GM11168 (cell line): ENCODE measurements around the gene FXYD7.
"Not testable (repeated sequence)": the region's sequence is repeated elsewhere in the genome, so short reads cannot be mapped to it uniquely, and the experiment has no call there.

ENCODE experiments used
- in situ Hi-C: fragments of 300-500 bp; cut with MboI; formaldehyde crosslinking; loops from one replicate; pipeline ENCODE4 v1.12.0; 2022; ENCODE audit warnings: low sequenced_read_pairs; ENCODE audit not compliant: unreplicated experiment

Gene FXYD7

DNA sequence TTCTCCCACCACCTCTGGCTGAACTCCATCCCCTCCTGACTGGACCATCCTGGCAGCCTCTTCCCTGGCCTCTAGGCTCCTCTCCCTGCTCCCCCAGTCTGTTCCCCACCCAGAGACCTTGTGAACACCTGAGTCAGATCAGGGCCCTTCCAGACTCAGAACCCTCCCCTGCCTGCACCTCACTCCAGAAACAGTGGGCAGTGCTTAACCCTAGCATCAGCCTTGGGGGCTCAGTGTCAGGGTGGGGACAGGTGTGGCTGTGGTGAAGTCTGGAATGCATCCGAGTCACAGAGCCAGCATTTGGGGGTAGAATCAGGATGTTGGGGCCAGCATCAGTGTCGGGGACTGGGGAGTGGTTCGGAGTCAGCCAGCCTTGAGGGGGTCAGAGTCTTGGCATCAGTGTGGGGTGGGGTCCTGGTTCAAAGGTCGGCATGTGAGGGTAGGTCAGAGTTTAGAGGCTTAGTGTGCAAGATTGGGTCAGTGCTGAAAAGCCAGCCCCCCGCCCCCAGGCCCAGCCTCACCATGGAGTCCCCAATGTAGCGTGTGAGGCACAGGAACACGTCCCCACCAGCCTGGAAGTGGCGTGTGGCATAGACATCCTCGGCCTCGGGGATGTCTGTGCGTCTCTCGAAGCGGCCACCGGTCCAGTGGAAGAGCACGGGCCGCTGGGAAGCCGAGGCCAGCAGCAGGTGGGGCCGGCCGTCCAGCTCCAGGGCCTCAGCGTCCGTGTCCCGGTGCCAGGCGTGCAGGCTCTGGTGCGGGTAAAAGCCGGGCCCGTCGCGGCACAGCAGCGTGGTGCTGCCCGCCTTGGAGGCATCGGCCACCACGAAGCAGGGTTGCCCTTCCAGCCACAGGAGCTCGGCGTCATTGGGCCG is 17.1 kb upstream of the FXYD7 start:
- in situ Hi-C loops: no loop called here

DNA sequence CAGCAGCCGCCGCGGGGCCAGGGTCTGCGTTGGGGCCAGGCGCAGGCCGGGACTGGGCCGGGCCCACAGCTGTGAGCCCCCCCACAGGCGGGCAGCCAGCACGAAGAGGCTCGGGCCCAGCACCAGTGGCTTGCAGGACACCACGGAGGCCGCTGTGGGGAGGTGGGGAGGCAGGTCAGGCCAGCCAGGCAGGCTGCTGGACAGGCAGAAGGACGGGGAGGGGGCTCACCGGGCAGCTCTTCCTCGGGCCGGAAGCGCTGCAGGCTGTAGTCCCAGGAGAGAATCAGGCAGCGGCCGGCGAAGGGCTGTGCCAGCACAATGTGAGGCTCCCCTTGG is 16.5 kb upstream of the FXYD7 start:
- in situ Hi-C loops: no loop called here

- in situ Hi-C loops: no loop called here
Measured at GRCh38 chr19:35127871-35128270, 15.2 kb upstream of the FXYD7 start.

GRCh38 chr19:35128398-35129057 is 14.5 kb upstream of the FXYD7 start:
- in situ Hi-C loops: no loop called here

- in situ Hi-C loops: not testable (repeated sequence)
Measured at GRCh38 chr19:35129724-35130274, 13.3 kb upstream of the FXYD7 start.

DNA sequence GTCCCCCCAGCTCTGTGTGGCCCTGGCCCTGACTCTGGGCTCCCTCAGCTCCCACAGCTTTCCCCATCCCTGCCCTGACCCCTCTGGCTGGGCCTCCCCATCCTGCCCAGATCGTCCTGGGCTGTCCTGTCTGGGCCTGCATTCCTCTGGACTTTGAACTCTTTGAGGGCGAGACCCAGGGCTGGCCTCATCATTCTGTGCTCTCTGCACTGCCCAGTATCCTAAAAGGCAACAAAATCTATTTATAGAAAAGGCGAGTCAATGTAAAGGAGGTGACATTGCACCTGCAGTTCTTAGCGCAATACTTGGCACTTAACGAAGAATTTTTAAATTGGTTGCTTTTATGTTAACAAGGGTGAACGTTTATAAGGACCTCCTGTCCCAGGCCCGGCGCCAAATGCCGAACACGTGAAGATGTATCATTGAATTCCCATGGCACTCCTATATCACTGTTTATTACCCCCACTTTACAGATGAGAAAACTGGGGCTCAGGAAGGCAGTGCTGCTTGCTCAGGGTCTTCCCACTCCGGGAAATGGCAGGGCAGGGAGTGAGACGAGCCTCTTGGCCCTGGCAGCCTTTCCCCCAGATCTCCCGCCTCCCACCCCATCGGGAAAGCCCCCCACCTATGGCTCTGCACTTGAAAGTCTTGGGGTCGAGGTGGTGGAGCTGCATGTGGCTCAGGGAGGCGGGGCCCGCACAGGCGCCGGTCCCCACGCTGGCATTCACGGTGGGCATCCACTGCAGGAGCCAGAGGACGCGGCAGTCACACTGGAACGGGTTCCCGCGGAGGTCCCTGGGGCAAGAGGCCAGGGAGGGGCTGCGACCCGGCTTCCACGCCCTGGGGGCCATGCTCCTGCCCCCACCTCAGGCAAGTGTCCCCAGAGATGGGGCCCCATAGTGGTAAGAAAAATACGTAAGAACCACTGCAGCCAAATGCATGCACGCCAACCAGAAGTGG is 12.0 kb upstream of the FXYD7 start:
- in situ Hi-C loops: no loop called here

- in situ Hi-C loops: no loop called here
Measured at GRCh38 chr19:35132254-35132653, 10.8 kb upstream of the FXYD7 start.

GRCh38 chr19:35133826-35134225 is 9.2 kb upstream of the FXYD7 start:
- in situ Hi-C loops: no loop called here

DNA sequence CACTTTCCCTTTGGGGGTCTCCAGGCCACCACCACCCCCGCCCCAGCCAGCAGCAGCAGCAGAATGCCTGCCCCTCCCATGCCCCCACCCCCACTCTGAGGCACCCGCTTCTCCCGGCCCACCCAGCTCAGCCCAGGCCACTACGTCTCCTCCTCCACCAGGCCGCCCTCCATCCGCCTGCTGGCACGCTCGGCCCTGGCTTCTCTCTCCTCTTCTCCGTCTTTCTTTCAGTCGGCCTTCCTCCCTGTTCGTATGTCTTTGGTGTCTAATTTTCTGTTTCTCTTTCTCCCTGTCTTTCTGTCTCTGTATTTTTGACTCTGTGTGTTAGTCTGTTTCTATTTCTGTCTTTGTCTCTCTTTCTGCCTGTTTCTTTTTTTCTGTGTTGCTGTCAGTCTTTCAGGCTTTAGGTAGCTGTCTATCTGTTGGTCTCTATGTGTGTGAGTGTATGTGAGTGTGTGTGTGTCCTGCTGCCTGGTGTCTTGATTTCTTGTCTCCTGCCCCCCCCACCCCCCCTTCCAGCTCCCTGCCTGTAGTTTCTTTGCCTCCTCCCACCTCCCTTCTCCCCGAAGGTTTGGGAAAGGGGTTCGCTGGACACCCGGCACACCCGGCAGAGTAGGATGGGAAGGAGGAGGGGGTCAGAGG is 8.3 kb upstream of the FXYD7 start, which contains the start of gene LGI4:
TSS of gene LGI4 (minus strand) at position 459 of the 642 bp plus-strand sequence. CDS start at position 80, 379 bp downstream.
- in situ Hi-C loops: no loop called here

GRCh38 chr19:35135389-35135909 is 7.6 kb upstream of the FXYD7 start:
- in situ Hi-C loops: no loop called here

DNA sequence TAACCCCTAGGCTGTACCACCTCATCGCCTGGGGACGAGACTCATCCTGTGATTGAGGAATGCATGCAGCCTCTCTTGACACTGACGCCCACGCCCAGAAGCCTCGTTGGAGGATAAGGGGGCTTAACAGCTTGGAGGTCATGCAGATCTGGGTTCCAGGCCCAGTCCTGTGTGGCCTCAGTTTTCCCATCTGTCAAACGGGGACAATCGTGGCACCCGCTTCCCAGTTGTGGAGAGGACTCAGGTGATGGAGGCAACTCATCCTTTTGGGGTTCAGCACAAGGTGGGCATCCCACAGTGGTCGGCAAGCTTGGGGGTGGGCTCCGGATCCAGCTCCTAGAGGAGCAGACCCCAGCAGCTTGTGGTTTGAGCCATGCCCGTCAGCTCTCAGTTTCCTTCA is 6.8 kb upstream of the FXYD7 start:
- in situ Hi-C loops: no loop called here

GRCh38 chr19:35136977-35137702 is 5.9 kb upstream of the FXYD7 start:
- in situ Hi-C loops: no loop called here

GRCh38 chr19:35138305-35138892 is 4.7 kb upstream of the FXYD7 start, which contains the start of gene FXYD1:
Gene FXYD1, plus strand, starts transcription at chr19:35138824. Its CDS starts 1,256 bp downstream, at chr19:35140080.
- in situ Hi-C loops: no loop called here

DNA sequence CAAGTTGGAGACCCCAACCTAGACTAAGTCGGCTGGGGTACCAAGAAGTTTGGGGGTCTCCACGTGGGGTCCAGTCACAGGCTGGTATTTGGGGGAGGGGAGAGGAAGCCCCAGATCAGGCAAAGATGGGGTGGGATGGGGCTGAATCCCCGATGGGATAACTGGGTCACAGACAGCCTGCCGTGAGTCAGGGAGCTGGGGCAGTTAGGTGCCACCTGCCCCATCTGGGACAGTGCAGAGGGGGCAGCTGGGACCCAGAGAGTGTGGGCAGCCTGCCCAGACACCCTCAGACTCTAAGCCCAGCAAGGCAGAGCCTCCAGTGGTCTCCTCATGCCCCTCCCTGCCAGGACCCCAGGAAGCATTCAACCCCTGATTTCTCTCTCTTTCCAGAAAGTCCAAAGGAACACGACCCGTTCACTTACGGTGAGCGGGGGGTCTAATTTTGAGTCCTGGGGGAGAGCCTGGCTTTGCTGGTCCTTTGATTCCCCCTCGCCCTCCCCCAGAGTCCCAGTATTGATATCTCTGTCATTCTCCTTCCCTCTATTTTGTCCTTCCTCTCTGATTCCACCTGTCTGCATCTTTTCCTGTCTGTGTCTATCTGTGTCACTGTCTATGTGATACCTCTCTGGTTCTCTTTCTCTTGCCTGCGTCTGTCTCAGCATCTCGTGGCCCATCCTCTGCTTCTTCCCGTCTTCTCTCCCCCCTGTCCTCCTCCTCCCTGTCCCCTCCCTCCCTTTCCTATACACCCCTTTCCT is 2.7 kb upstream of the FXYD7 start:
- in situ Hi-C loops: no loop called here

DNA sequence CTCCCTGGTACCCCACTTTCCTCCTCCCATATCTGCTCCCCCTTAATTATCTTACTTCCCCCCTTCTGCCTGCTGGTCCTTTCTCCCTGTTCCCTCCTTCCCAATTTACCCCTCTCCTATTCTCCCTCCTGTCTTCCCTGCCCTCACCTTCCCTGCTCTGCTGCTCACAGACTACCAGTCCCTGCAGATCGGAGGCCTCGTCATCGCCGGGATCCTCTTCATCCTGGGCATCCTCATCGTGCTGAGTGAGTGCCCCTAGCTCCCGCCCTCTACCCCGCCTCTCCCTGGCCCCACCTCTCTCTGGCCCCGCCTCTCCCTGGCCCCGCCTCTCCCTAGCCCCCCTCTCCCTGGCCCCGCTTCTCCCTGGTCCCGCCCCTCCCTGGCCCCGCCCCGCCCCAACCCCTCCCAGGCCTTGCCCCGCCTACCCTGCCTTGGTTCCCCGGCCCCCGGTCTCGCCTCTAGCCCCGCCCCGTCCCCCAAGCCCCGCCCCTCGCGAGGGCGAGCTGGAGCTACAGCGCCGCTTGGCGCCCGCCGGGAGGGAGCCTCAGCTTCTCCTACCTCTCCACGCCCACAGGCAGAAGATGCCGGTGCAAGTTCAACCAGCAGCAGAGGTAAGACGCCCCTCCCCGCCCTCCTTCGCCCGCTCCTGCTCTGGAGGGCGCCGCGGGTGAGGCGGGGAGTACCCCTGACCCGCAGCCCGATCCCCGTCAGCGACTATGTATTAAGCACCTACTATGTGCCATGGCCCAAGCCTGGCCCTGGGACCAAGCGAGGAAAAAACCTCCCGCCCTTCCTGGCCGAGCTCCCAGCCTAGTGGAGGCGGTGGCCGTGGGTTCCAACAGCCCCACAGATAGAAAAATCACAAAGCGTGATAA is 1.9 kb upstream of the FXYD7 start:
- in situ Hi-C loops: no loop called here

DNA sequence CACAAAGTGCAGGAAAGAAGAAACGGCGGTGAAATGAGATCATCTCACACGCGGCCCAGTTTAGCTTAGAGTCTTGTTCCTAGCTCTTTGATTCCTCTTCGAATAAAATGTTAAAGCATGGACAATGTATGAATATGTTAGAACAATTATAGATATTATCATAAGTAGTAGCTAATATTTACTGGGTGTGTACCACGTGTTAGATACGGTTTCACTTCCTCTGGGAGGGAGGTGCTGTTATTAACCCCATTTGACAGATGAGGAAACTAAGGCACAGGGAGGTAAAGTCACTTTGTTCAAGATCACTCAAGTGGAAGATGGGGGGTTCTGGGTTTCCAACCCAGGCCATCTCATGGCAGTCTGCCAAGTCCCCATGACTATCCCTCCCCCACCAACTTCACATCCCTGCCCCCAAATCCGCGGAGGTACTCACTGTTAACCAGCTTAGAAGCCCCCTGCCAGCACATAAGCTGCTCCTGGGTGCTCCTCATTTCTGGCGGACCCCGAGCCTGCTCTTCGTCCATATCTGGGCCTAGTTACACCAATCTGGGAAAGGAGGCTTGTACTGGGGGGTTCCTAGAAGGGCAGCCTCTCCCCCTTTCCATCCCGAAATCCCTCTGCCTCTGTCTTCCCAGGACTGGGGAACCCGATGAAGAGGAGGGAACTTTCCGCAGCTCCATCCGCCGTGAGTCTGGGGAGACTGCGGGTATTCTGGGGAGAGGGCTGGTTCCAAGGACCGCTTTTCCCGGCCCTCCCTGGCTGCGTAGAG is 1.0 kb upstream of the FXYD7 start:
- in situ Hi-C loops: no loop called here
